Right cardiac atrium (tissue), 5 donors: ENCODE results near the gene ADH1B. TPM values are rescaled to one million over a fixed set of nuclear protein-coding genes. Genes with fewer than 3 reads are reported as not detected.
"Not testable (repeated sequence)": the region's sequence is repeated elsewhere in the genome, so short reads cannot be mapped to it uniquely, and the experiment has no call there.

Source experiments
- ATAC-seq, 2 donors: fragments of 200-7000 bp; cut with Tn5 transposase; one replicate each; pipeline versions ENCODE4 v1.8.0 to v1.9.1; 2020; ENCODE audit warnings: moderate library complexity in 2 of 2, mild to moderate bottlenecking in 1 of 2
- DNase-seq, 3 donors: peaks; one replicate each; pipeline ENCODE4 v3.0.0-alpha.2; 2020
- H3K27ac ChIP-seq: one replicate; pipeline ENCODE4 v1.5.1; 2013; ENCODE audit warnings: mild to moderate bottlenecking, low read length, control low read depth, moderate library complexity
- H3K27me3 ChIP-seq: one replicate; pipeline ENCODE4 v1.6.1; 2013; ENCODE audit not compliant: control insufficient read depth, insufficient read depth
- H3K4me1 ChIP-seq: one replicate; pipeline ENCODE4 v1.6.1; 2013; ENCODE audit warnings: low read length; ENCODE audit not compliant: control insufficient read depth, insufficient read depth
- H3K4me3 ChIP-seq: one replicate; pipeline ENCODE4 v1.5.1; 2013; ENCODE audit warnings: low read length, control low read depth
- H3K9me3 ChIP-seq: one replicate; pipeline ENCODE4 v1.6.1; 2013; ENCODE audit warnings: low read length; ENCODE audit not compliant: control insufficient read depth
- WGBS: extraction: QIAGEN DNeasy Blood & Tissue Kit; methylation state at CpG from one replicate; pipeline ENCODE4 v1.1.7; 2013; 5-methylcytosine and 5-hydroxymethylcytosine counted together
- intact Hi-C, 4 donors: fragments of 100-400 bp; cut with DNase I; formaldehyde crosslinking; loops; one replicate each; pipeline versions ENCODE4 v1.11.0 to v1.14.0; 2022 to 2023
- polyA plus RNA-seq: library from polyadenylated mRNA; stranded (reverse); fragments of 200-250 nt; gene quantifications from one replicate; pipeline ENCODE4 v1.2.3, GENCODE V29; 2013
- total RNA-seq, 4 donors: library from RNA; stranded (reverse); fragmentation: NEBNext Ultra II Directional; extraction: Animal tissue kit (Norgen Biotek cat#: 25700); gene quantifications; one replicate each; pipeline ENCODE4 v1.2.1, GENCODE V29; 2021
- donor health status: healthy with polysubstance abuse.
- donor health status: DM: no; HTN: yes; CAD: no.
- donor health status: DM: no; HTN: no; CAD: no.
- donor health status: DM: no; HTN: yes; CAD: no; lungs with severe emphysema.
- donor health status: DM: yes; HTN: yes; CAD: no.

The ADH1B gene
- total and polyA plus RNA-seq, 5 donors, result 164 to 343 (median 243) TPM

GRCh38 chr4:99324361-99324760 lies 3.2 kb upstream of the ADH1B start:
- Histone ChIP-seq H3K27ac (peak overlapping the region; percentile 82), H3K27me3 (no peaks in the 10 kb centered on the region), H3K9me3 (no peaks in the 10 kb centered on the region), H3K4me3 (no peak overlapping the region), H3K4me1 (no peaks in the 10 kb centered on the region)
- DNase-seq (no peak), ATAC-seq (no peak)
- intact Hi-C loops, result no loop called here
- WGBS, result 51% methylated on average over 1 of the region's 1 CpG

- intact Hi-C loops, result no loop called here
- DNase-seq, result no peak
- peak; percentile 84 to 85 for ATAC-seq
- Histone ChIP-seq H3K9me3 (no peaks in the 10 kb centered on the region), H3K27me3 (no peaks in the 10 kb centered on the region), H3K27ac (peak overlapping the region; percentile 82), H3K4me3 (no peak overlapping the region), H3K4me1 (no peaks in the 10 kb centered on the region)
- 92% methylated on average over 1 of the region's 1 CpG for WGBS
Measured at GRCh38 chr4:99323756-99324155, 2.6 kb upstream of the ADH1B start.

DNA sequence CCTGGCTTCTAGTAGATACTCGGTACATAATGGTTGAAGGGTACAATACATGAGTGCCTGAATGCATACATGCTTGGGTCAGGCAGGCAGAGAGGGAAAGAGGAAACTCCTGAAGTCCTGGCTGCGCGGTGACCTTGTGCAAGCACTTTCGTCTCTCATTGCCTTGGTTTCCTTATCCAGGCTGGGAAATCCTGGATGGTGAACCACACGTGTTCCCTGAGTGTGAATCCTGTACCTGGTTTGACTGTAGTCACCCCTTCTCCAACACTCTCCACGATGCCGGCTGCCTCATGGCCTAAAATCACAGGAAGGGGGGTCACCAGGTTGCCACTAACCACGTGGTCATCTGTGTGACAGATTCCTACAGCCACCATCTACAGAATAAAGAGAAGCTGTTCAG lies 3.4 kb downstream of the ADH1B start:
- 86% methylated on average over 8 of the region's 8 CpGs for WGBS
- H3K9me3 ChIP-seq, DNase-seq, H3K27me3 ChIP-seq, intact Hi-C loops, H3K4me3 ChIP-seq, H3K4me1 ChIP-seq, ATAC-seq: not testable (repeated sequence)
- H3K27ac ChIP-seq, result peak overlapping the region; percentile 11

- H3K27ac ChIP-seq, result peak overlapping the region; percentile 11
- H3K4me3 ChIP-seq, result no peak overlapping the region
- no peaks in the 10 kb centered on the region for H3K27me3 ChIP-seq
- no peak for ATAC-seq
- intact Hi-C loops, result no loop called here
- no peak for DNase-seq
- no peaks in the 10 kb centered on the region for H3K9me3 ChIP-seq
- no peaks in the 10 kb centered on the region for H3K4me1 ChIP-seq
- WGBS, result 78% methylated on average over 3 of the region's 3 CpGs
Measured at GRCh38 chr4:99317354-99317753, 3.8 kb downstream of the ADH1B start.

- Histone ChIP-seq H3K9me3 (no peaks in the 10 kb centered on the region), H3K27ac (no peak overlapping the region), H3K4me1 (no peaks in the 10 kb centered on the region), H3K4me3 (no peak overlapping the region), H3K27me3 (no peaks in the 10 kb centered on the region)
- ATAC-seq (peak in 1 of 2 donors; percentile 19), DNase-seq (no peak)
- 73% methylated on average over 6 of the region's 6 CpGs for WGBS
- intact Hi-C loops, result no loop called here
Measured at GRCh38 chr4:99315839-99316238, 5.4 kb downstream of the ADH1B start.

- no peak for ATAC-seq
- H3K27me3 ChIP-seq, result no peaks in the 10 kb centered on the region
- no peaks in the 10 kb centered on the region for H3K4me1 ChIP-seq
- intact Hi-C loops, result no loop called here
- H3K9me3 ChIP-seq, result no peaks in the 10 kb centered on the region
- no peak overlapping the region for H3K27ac ChIP-seq
- no peak overlapping the region for H3K4me3 ChIP-seq
- no peak for DNase-seq
- WGBS, result 80% methylated on average over 1 of the region's 1 CpG
Measured at GRCh38 chr4:99314211-99314610, 7.0 kb downstream of the ADH1B start.

DNA sequence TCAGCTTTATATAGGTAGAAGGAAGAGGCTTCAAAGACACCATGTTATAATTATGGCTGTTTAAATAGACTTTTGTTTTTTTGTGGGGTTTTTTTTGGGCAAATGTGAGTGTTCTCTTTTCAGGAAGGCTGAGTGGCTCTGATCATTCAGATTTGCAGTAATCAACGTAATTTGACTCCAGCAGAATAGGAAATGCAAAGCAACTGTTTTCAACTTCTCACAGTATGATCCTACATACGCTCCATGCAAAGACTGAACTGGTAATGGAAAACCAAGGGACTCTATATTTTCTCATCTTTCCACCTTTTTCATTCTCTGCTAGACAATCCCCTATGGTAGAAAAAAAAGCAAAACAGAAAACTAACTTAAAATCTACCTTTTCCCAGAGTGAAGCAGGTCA lies 10.8 kb downstream of the ADH1B start:
- H3K4me1 ChIP-seq, result no peaks in the 10 kb centered on the region
- no peaks in the 10 kb centered on the region for H3K27me3 ChIP-seq
- no peak overlapping the region for H3K4me3 ChIP-seq
- no peaks in the 10 kb centered on the region for H3K9me3 ChIP-seq
- 66% methylated on average over 2 of the region's 2 CpGs for WGBS
- ATAC-seq (no peak), DNase-seq (no peak)
- intact Hi-C loops, result no loop called here
- no peak overlapping the region for H3K27ac ChIP-seq

GRCh38 chr4:99305638-99306400 lies 15.4 kb downstream of the ADH1B start:
- Histone ChIP-seq H3K27me3 (no peaks in the 10 kb centered on the region), H3K9me3 (no peaks in the 10 kb centered on the region), H3K27ac (no peak overlapping the region), H3K4me1 (no peaks in the 10 kb centered on the region), H3K4me3 (no peak overlapping the region)
- DNase-seq (peak in 1 of 3 donors; percentile 69), ATAC-seq (peak in 1 of 2 donors; percentile 58)
- intact Hi-C loops, result no loop called here
- 91% methylated on average over 11 of the region's 11 CpGs for WGBS

DNA sequence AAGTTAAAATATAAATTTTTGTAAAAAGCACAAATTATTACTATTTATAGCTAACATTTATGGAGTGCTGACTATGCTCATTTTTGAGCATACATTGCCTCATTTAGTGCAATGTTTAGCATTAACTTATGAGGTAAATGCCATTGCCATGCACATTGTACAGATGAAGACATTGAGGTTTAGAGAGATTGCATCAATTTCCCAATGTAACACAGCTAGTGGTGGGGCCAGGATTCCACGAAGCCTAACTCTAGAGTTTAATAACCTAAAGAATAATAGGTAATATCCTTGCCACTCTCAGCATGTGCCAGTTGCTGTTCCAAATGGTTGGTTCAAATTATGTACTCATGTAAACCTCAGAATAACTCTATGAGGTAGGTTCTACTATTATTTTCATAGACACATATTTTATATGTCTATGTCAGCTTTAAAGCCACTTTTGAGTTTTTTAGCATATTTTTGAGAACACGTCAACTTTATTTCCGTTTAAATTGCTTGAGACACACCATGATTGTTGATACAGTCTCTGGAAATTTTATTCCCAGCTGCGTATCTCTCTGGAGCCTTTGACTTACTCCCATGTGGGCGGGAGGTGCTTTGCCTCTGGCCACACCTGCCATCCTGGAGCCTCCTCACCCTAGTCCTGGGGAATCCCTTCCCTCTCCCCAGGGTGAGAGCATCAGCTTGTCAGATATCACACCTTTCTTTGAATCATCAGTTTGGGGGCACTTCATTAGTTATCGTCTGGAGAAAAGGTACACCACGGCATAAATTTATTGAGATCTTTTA lies 19.6 kb downstream of the ADH1B start:
- Histone ChIP-seq H3K4me3 (no peak overlapping the region), H3K27ac (peak overlapping the region; percentile 45), H3K4me1 (no peaks in the 10 kb centered on the region), H3K27me3 (no peaks in the 10 kb centered on the region), H3K9me3 (no peaks in the 10 kb centered on the region)
- intact Hi-C loops, result no loop called here
- WGBS, result 76% methylated on average over 7 of the region's 7 CpGs
- DNase-seq (no peak), ATAC-seq (no peak)

- Histone ChIP-seq H3K9me3 (no peaks in the 10 kb centered on the region), H3K27me3 (no peaks in the 10 kb centered on the region), H3K27ac (no peak overlapping the region), H3K4me3 (no peak overlapping the region), H3K4me1 (no peaks in the 10 kb centered on the region)
- DNase-seq (peak; percentile 84 to 91 (median 85)), ATAC-seq (peak; percentile 76 to 91)
- 26% methylated on average over 4 of the region's 4 CpGs for WGBS
- intact Hi-C loops, result no loop called here
Measured at GRCh38 chr4:99300934-99301333, 20.3 kb downstream of the ADH1B start.

- intact Hi-C loops, result no loop called here
- ATAC-seq, result no peak
- H3K4me1 ChIP-seq, result no peaks in the 10 kb centered on the region
- WGBS, result 80% methylated on average over 5 of the region's 5 CpGs
- no peaks in the 10 kb centered on the region for H3K27me3 ChIP-seq
- H3K27ac ChIP-seq, result no peak overlapping the region
- H3K4me3 ChIP-seq, result no peak overlapping the region
- no peak for DNase-seq
- H3K9me3 ChIP-seq, result no peaks in the 10 kb centered on the region
Measured at GRCh38 chr4:99293357-99293756, 27.8 kb downstream of the ADH1B start.
